NB4 (cell line): ENCODE measurements around the gene QRICH1.
A peak's percentile ranks its signal among the peaks of the same experiment; 100 is the strongest.

Source experiments
- DNase-seq: peaks from one replicate; pipeline ENCODE4 v3.0.0; 2010; ENCODE audit warnings: low read depth
- H3K4me3 ChIP-seq: one replicate; pipeline ENCODE4 v1.5.1; 2011; ENCODE audit warnings: mild to moderate bottlenecking, low read depth, low read length, moderate library complexity
- MYC ChIP-seq: IDR thresholded peaks from 2 replicates; pipeline ENCODE4 v1.6.1; 2011; ENCODE audit warnings: low read depth, low read length
- POLR2A ChIP-seq: IDR thresholded peaks from 2 replicates; pipeline ENCODE4 v1.6.1; 2011; ENCODE audit warnings: mild to moderate bottlenecking; ENCODE audit not compliant: insufficient read length; ENCODE audit errors: extremely low read depth
- TF ChIP-seq, protein P1 (sequence below): IDR thresholded peaks from 2 replicates; pipeline ENCODE4 v1.6.1; 2011; ENCODE audit warnings: low read depth, low read length
- TF ChIP-seq, protein P2 (sequence below): IDR thresholded peaks from one replicate; pipeline ENCODE4 v1.5.1; 2012; ENCODE audit warnings: low read depth, low read length

Gene QRICH1

DNA sequence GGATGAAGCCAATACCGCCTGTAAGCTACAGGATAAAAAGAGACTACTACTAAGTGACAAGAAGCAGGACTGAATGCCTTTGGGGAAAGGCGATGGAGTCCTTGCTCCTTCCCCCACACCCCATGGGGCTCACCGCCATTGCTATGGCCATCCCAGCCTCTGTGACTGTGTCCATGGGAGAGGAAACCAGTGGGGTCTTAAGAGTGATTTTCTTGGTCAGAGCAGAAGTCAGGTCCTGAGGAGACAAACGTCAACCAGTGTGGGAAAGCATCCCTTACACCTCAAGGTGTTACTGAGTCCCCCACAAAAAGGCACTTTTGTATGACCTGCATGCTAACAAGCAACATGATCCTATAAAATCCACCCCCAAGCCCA, 65.6 kb downstream of the QRICH1 start:
- TF ChIP-seq MYC (no peak), POLR2A (no peak)
- TF ChIP-seq, protein P1, sequence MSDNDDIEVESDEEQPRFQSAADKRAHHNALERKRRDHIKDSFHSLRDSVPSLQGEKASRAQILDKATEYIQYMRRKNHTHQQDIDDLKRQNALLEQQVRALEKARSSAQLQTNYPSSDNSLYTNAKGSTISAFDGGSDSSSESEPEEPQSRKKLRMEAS = no peak
- TF ChIP-seq, protein P2, sequence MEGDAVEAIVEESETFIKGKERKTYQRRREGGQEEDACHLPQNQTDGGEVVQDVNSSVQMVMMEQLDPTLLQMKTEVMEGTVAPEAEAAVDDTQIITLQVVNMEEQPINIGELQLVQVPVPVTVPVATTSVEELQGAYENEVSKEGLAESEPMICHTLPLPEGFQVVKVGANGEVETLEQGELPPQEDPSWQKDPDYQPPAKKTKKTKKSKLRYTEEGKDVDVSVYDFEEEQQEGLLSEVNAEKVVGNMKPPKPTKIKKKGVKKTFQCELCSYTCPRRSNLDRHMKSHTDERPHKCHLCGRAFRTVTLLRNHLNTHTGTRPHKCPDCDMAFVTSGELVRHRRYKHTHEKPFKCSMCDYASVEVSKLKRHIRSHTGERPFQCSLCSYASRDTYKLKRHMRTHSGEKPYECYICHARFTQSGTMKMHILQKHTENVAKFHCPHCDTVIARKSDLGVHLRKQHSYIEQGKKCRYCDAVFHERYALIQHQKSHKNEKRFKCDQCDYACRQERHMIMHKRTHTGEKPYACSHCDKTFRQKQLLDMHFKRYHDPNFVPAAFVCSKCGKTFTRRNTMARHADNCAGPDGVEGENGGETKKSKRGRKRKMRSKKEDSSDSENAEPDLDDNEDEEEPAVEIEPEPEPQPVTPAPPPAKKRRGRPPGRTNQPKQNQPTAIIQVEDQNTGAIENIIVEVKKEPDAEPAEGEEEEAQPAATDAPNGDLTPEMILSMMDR = no peak
- no peak for DNase-seq
- H3K4me3 ChIP-seq = peak overlapping the region; percentile 95

DNA sequence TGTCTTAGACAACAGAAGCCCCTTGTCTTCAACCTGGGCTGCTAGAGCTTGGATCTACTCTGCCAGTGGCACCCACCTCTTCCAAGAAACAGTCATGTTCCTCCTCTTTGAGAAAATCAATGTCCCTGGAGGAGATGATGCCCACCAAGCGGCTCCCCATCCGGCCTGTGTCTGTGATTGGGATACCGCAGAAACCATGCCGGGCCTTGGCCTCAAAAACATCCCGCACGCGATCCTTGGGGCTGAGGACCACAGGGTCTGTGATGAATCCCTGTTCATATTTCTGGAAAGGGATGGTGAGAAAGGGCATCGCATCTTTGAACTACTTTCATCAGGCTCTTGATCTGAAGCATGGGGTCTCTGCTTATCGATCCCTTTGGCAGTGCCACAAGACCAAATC, 66.2 kb downstream of the QRICH1 start:
- TF ChIP-seq MYC (no peak), POLR2A (no peak)
- TF ChIP-seq, protein P1 = no peak
- TF ChIP-seq, protein P2 = no peak
- peak overlapping the region; percentile 95 for H3K4me3 ChIP-seq
- DNase-seq = no peak

DNA sequence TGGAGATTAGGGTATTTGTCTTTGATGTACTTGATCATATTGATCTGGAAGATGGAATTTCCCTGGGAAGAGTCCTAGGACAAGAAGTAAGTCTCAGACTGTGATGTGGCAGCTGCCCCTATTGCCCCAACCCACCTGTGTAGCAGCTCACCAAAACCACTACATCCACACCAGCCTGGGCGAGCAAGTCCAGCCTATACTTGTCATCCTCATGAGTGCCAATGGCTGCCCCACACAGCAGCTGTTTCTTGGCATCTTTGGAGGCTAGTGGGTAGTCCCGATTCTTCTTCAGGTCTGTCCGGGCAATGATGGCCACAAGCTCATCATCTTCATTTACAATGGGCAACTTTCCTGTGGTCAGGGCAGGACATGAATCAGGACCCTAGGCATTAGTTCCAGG, 67.3 kb downstream of the QRICH1 start:
- no peak for DNase-seq
- no peak for TF ChIP-seq MYC
- H3K4me3 ChIP-seq = no peak overlapping the region

DNA sequence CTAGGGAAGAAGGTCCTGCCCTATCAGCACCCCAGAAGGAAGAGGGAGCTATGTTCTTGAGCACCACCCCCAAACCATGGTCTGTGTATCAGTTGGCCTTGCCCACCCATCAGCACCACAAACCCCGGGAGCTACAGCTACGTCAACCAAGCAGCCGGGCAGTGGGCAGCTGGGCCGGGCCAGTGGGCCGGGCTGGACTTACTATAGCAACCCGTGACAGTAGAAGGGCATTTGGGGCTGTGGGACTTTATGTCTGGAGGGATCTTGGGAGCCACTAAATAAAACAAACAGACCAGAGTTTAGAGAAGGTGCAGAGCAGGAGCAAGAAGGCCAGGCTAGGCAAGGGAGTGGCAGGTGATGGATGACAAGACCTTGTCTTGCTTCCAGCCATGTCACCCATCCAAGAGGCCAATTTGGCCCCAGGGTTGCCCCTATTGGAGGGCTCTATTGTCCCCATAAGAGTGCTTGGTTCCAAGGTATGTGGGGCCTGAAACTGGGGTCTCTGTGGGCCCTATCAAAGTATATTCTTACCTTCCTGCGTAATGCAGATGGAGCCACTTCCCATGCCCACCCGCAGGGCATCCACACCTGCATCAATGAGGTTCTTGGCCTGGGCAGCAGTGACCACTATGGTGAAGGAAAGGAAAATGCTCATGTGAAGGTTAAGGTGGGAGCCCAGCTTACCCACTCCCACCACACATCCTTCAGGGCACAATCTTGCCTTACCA, 67.9 kb downstream of the QRICH1 start:
- TF ChIP-seq, protein P2 = no peak
- TF ChIP-seq POLR2A = no peak
- TF ChIP-seq, protein P1 = no peak
- TF ChIP-seq MYC = no peak
- peak overlapping the region; percentile 16 for H3K4me3 ChIP-seq
- DNase-seq = no peak

DNA sequence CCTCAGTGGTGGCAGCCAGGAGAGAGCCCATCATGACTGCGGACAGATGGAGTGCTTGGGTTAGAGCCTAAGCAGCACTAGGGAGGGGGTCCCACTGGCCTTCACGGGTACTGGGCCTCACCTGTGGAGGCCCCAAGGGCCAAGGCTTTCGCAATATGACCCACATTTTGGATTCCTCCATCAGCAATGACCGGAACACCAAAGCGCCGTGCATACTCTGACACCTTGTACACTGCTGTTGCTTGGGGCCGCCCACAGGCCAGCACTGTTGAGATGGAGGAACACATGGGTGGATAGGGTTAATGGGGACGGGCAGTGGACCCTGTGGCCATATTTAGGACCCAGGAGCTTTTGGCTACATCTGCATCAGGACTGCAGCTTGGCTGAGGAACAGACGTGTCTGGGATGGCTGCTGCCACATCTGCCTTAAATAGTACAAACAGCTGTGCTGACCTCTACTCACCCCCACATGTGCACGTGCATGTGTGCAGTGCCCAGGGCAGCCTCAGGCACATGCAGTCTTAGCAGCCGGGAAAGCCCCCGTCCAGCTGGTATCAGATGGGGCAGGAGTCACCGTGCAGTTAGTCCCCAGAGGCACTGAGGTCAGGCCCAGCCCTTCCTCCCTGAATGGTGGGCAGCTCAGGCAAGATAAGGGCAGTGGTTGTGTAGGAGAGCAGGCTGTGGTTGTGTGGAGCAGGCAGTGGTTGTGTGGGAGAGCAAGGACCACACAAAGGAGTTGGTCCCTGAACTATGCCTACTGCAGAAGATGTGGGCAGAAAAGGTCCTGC, 68.7 kb downstream of the QRICH1 start:
- TF ChIP-seq, protein P1 = peak; percentile 96
- TF ChIP-seq POLR2A (peak; percentile 12), MYC (peak; percentile 94)
- TF ChIP-seq, protein P2 = no peak
- peak; percentile 96 for DNase-seq
- peak overlapping the region; percentile 21 for H3K4me3 ChIP-seq

DNA sequence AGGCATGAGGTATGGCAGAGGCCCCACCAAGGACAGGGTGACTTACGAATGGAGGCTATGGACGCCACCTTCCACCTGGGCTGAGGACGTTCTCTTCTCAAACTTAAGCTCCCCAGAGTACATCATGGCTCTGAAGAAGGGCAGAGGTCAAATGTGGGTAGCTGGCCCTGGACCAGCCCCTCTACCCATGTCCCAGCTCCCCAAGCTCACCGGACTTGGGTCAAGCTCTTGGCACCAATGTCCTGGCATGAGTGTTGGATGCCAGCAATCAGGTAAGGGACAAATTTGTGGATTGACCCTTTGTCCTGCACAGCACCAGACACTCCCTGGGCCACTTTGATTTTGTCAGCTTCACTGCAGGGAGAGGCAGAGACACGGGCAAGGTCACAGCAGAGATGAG, 69.4 kb downstream of the QRICH1 start:
- peak; percentile 10 for TF ChIP-seq POLR2A
- TF ChIP-seq, protein P1 = no peak
- H3K4me3 ChIP-seq = no peak overlapping the region
- DNase-seq = no peak
